Jurkat, Clone E6-1 (cell line): ENCODE measurements around the gene CEACAM5. TPM values are rescaled to one million over a fixed set of nuclear protein-coding genes. Genes with fewer than 3 reads are reported as not detected.

Experiments used
- DNase-seq: peaks from one replicate; pipeline ENCODE4 v3.0.0-alpha.2; 2011; ENCODE audit warnings: low read depth, low spot score
- H3K4me3 ChIP-seq: 2 replicates; pipeline ENCODE4 v1.5.1; 2011; ENCODE audit warnings: mild to moderate bottlenecking, low read length, control low read depth, moderate library complexity
- polyA plus RNA-seq: library from polyadenylated mRNA; unstranded; fragments of >200 nt; gene quantifications from one replicate; pipeline ENCODE4 v1.2.1, GENCODE V29; 2012; ENCODE audit warnings: missing spikeins; ENCODE audit not compliant: insufficient read length, insufficient read depth

Gene CEACAM5
- not detected for polyA plus RNA-seq

- DNase-seq = no peak
- no peak within 1 kb of the TSS for H3K4me3 ChIP-seq
Measured at GRCh38 chr19:41708481-41708880, at the start of gene CEACAM5. Gene CEACAM5 (plus strand): TSS chr19:41708626. CDS start chr19:41708732, 106 bp downstream.

- H3K4me3 ChIP-seq = no peak overlapping the region
- DNase-seq = no peak
Measured at GRCh38 chr19:41666075-41666474, 42.4 kb upstream of the CEACAM5 start.

- no peak for DNase-seq
Measured at GRCh38 chr19:41668315-41668714, 40.1 kb upstream of the CEACAM5 start.

GRCh38 chr19:41670755-41671154 lies 37.7 kb upstream of the CEACAM5 start:
- DNase-seq = no peak
- H3K4me3 ChIP-seq = no peak overlapping the region

More at GRCh38 chr19:41668315-41668714, 40.1 kb upstream of the CEACAM5 start:
- H3K4me3 ChIP-seq = no peak overlapping the region

GRCh38 chr19:41671486-41671885 lies 36.9 kb upstream of the CEACAM5 start:
- no peak for DNase-seq
- no peak overlapping the region for H3K4me3 ChIP-seq

- DNase-seq = no peak
- no peak overlapping the region for H3K4me3 ChIP-seq
Measured at GRCh38 chr19:41682437-41682836, 26.0 kb upstream of the CEACAM5 start.

- DNase-seq = no peak
- H3K4me3 ChIP-seq = no peak overlapping the region
Measured at GRCh38 chr19:41687419-41687818, 21.0 kb upstream of the CEACAM5 start.

GRCh38 chr19:41688098-41688497 lies 20.3 kb upstream of the CEACAM5 start, which contains the start of gene CEACAM7:
Gene CEACAM7 (minus strand): TSS chr19:41688270. CDS start chr19:41688165, 105 bp downstream.
- no peak within 1 kb of the TSS for H3K4me3 ChIP-seq
- DNase-seq = no peak

- no peak overlapping the region for H3K4me3 ChIP-seq
- no peak for DNase-seq
Measured at GRCh38 chr19:41688687-41689086, 19.7 kb upstream of the CEACAM5 start.

- H3K4me3 ChIP-seq = no peak overlapping the region
- DNase-seq = no peak
Measured at GRCh38 chr19:41689993-41690800, 18.2 kb upstream of the CEACAM5 start.

- no peak overlapping the region for H3K4me3 ChIP-seq
- DNase-seq = no peak
Measured at GRCh38 chr19:41690801-41691065, 17.7 kb upstream of the CEACAM5 start.

GRCh38 chr19:41691268-41691970 lies 17.0 kb upstream of the CEACAM5 start:
- H3K4me3 ChIP-seq = no peak overlapping the region
- DNase-seq = no peak

- DNase-seq = no peak
- H3K4me3 ChIP-seq = no peak overlapping the region
Measured at GRCh38 chr19:41694196-41694595, 14.2 kb upstream of the CEACAM5 start.

GRCh38 chr19:41694831-41695635 lies 13.4 kb upstream of the CEACAM5 start:
- H3K4me3 ChIP-seq = no peak overlapping the region
- no peak for DNase-seq

GRCh38 chr19:41695745-41696144 lies 12.7 kb upstream of the CEACAM5 start:
- no peak for DNase-seq
- H3K4me3 ChIP-seq = no peak overlapping the region

- peak; percentile 11 for DNase-seq
- H3K4me3 ChIP-seq = no peak overlapping the region
Measured at GRCh38 chr19:41696402-41697197, 11.8 kb upstream of the CEACAM5 start.

- no peak for DNase-seq
- H3K4me3 ChIP-seq = no peak overlapping the region
Measured at GRCh38 chr19:41697198-41697855, 11.1 kb upstream of the CEACAM5 start.

GRCh38 chr19:41698746-41699230 lies 9.6 kb upstream of the CEACAM5 start:
- DNase-seq = no peak

More at GRCh38 chr19:41698746-41699230, 9.6 kb upstream of the CEACAM5 start:
- no peak overlapping the region for H3K4me3 ChIP-seq
